ENCODE data around the gene MFAP2. TPM values are rescaled to one million over a fixed set of nuclear protein-coding genes. Genes with fewer than 3 reads are reported as not detected.

The MFAP2 gene
- total RNA-seq, 4 donors from 2014 or later, result 1.1 to 5.6 (median 3.5) TPM; not detected in 1

DNA sequence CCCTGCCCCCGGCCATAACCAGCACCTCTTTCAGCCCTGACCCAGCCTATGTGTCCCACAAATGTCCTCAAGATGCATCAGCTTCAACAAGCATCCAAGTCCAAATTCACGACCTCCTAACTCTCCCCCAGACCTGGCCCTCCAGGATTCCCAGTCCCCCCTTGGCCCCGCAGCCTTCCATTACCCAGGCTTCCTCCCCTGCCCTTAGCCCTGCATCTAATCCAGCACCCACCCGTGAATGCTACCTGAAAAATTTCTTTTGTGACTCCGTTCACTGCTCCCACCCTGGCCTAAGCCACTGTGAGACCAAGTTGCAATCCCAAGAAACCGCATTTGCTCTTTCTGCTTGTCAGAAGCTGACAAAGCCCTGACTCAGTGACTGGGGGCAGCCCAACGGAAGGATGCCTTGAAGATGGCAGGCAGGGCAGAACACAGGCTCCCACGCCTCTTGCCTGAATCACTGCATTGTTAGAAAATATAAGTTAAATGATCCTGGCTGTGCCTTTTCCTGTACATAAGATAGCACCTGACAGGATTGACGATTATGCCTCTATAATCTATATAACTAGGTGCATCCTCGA is 939 bp upstream of the MFAP2 start:
- 80 to 85% methylated on average over 8 to 10 of the region's 10 CpGs for WGBS, 2 donors (ENCODE audit: low coverage in 1 of 2)
- intact Hi-C loops (cut with DNase I; ENCODE audit: low total_unique reads), result no loop called here
- Histone ChIP-seq H3K4me3 (no peak overlapping the region), H3K4me1 (peaks cover 3 to 32% (median 15%) of the 10 kb centered on the region in 4 donors), H3K27me3 (peaks cover 34% of the 10 kb centered on the region), H3K9me3 (no peaks in the 10 kb centered on the region), H3K36me3 (no peaks in the 10 kb centered on the region), H3K27ac (no peak overlapping the region)
- no peak for DNase-seq
- in situ Hi-C loops (cut with MboI; ENCODE audit: low pct_ligation_motif_present in 1 of 4, low pct_unique_long_range_greater_than_20kb in 1 of 4, low sequenced_read_pairs in 3 of 4), result no loop called here
- TF ChIP-seq POLR2AphosphoS5 (IDR thresholded peaks at IDR 0.05), result no peak
- TF ChIP-seq POLR2A (IDR thresholded peaks at IDR 0.05), result no peak
- TF ChIP-seq EP300 (IDR thresholded peaks at IDR 0.05; ENCODE audit: low read depth), result no peak
- TF ChIP-seq, protein P1, sequence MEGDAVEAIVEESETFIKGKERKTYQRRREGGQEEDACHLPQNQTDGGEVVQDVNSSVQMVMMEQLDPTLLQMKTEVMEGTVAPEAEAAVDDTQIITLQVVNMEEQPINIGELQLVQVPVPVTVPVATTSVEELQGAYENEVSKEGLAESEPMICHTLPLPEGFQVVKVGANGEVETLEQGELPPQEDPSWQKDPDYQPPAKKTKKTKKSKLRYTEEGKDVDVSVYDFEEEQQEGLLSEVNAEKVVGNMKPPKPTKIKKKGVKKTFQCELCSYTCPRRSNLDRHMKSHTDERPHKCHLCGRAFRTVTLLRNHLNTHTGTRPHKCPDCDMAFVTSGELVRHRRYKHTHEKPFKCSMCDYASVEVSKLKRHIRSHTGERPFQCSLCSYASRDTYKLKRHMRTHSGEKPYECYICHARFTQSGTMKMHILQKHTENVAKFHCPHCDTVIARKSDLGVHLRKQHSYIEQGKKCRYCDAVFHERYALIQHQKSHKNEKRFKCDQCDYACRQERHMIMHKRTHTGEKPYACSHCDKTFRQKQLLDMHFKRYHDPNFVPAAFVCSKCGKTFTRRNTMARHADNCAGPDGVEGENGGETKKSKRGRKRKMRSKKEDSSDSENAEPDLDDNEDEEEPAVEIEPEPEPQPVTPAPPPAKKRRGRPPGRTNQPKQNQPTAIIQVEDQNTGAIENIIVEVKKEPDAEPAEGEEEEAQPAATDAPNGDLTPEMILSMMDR (IDR thresholded peaks at IDR 0.05), result no peak

DNA sequence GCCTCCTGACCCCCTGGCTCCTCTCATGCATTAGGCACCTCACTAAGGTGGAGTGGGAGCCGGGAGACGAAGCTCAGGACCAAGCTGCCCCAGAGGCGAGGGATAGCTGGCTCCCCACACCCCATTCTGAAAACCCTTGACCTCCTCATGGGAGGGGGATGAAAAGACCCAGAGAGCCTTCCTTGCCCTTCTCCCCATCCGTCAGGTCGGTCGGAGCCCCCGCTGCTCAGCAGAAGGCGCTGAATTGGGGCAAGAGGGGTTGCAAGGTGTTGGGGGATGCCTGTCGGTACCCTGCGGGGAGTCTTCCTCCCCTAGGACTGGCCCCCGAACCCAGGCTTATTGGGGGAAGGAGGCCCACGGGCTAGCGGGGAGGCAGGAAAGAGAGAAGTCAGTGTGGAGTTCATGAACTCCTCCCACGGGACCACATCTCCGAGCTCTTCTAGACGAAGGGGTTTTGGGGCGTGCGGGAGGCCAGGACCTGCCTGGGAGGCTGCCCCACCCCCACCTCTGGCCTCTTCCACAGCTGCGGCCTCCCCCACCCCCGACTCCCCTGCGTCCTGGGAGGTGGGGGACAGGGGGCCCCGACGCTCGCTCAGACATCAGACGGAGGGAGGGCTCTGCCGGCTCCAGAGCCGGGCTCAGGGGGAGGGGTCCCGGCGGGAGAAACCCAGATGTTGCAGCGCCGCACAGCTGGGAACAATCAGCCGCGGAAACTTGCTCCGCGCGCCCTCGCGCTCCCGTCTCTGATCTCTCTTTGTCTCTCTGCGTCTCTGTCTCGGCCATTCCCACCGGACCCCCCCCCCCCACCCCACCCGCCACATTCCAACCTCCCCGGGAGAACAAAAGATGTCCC is 719 bp downstream of the MFAP2 start:
- no peak for DNase-seq
- no peaks in the 10 kb centered on the region for H3K36me3 ChIP-seq
- intact Hi-C loops (cut with DNase I; ENCODE audit: low total_unique reads), result no loop called here
- TF ChIP-seq EP300 (IDR thresholded peaks at IDR 0.05; ENCODE audit: low read depth) (no peak), POLR2A (IDR thresholded peaks at IDR 0.05) (no peak), POLR2AphosphoS5 (IDR thresholded peaks at IDR 0.05) (no peak)
- TF ChIP-seq, protein P1 (IDR thresholded peaks at IDR 0.05), result no peak
- peak overlapping the region in 3 of 4 donors; percentile 34 to 49 (median 48) for H3K4me3 ChIP-seq
- H3K4me1 ChIP-seq, result peaks cover 3 to 32% (median 15%) of the 10 kb centered on the region in 4 donors
- WGBS, 2 donors (ENCODE audit: low coverage in 1 of 2), result 17% methylated on average over 40 of the region's 44 CpGs; no CpG with 5 or more reads in 1 of the 2 donors
- H3K9me3 ChIP-seq, result no peaks in the 10 kb centered on the region
- H3K27me3 ChIP-seq, result peaks cover 34% of the 10 kb centered on the region
- in situ Hi-C loops (cut with MboI; ENCODE audit: low pct_ligation_motif_present in 1 of 4, low pct_unique_long_range_greater_than_20kb in 1 of 4, low sequenced_read_pairs in 3 of 4), result no loop called here
- peak overlapping the region; percentile 53 to 80 (median 59) for H3K27ac ChIP-seq

DNA sequence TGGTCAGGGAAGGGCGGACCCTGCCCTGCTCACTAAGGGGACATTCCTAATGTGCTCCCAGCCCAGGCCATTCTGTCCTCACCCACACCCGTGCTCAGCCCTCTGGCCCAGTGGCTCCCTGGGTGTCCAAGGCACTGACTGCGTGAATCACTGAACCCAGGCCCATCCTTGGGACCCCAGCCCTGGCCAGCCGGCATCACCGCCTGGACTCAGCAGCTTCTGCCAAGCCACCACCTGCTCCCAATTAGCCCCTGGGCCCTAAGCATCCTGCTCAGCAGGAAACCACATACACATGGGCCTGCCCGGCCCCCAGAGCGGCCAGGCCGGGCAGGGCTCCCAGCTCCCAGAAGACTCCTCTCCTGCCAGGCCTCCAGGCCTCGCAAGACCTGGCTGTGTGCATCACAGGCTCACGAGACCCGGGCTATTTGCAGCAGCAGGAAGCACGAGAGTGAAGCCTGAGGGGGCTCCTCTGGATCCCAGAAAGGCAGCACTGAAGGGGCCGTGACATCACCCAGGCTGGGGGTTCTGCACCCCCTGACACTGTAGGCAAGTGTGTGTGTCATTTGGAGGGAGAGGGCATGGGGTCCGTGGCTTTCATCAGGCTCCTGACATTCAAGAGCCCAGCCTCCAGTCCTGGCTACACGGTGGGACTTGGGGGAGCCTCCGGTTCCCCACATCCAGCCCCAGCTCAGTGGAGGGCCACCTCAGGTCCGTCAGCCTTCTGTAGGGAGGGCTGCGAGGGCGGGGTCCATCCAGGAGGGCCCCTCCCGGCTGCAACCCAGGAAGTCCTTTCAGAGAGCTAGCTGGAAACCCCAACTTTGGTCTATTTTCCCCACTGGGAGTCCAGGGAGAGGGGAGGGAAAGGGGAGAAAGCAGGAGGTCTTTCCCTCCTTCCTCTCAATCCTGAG is 1.6 kb downstream of the MFAP2 start:
- no peaks in the 10 kb centered on the region for H3K9me3 ChIP-seq

More for the DNA sequence above, 1.6 kb downstream of the MFAP2 start:
- Histone ChIP-seq H3K4me3 (peak overlapping the region in 2 of 4 donors; percentile 48 to 49), H3K4me1 (peaks cover 3 to 32% (median 15%) of the 10 kb centered on the region in 4 donors), H3K36me3 (no peaks in the 10 kb centered on the region), H3K27me3 (peaks cover 34% of the 10 kb centered on the region), H3K27ac (peak overlapping the region; percentile 53 to 80 (median 59))
- 60% methylated on average over 20 of the region's 20 CpGs; no CpG with 5 or more reads in 1 of the 2 donors for WGBS, 2 donors (ENCODE audit: low coverage in 1 of 2)
- intact Hi-C loops (cut with DNase I; ENCODE audit: low total_unique reads) (no loop called here), in situ Hi-C loops (cut with MboI; ENCODE audit: low pct_ligation_motif_present in 1 of 4, low pct_unique_long_range_greater_than_20kb in 1 of 4, low sequenced_read_pairs in 3 of 4) (no loop called here)
- DNase-seq, result peak; percentile 29
- no peak for TF ChIP-seq POLR2A (IDR thresholded peaks at IDR 0.05)
- TF ChIP-seq EP300 (IDR thresholded peaks at IDR 0.05; ENCODE audit: low read depth), result no peak
- TF ChIP-seq, protein P1 (IDR thresholded peaks at IDR 0.05), result no peak
- TF ChIP-seq POLR2AphosphoS5 (IDR thresholded peaks at IDR 0.05), result no peak
